NCI-H524 (cell line): Measurements from ENCODE around the gene PICALM.
"Not testable (repeated sequence)": the region's sequence is repeated elsewhere in the genome, so short reads cannot be mapped to it uniquely, and the experiment has no call there.

Experiments
- DNase-seq, 2 experiments: peaks; one replicate each; lab custom pipeline; 2025; lab: John Stamatoyannopoulos, UW

The PICALM gene

GRCh38 chr11:85939099-85940015, 129.5 kb downstream of the PICALM start:
- DNase-seq: no peak

DNA sequence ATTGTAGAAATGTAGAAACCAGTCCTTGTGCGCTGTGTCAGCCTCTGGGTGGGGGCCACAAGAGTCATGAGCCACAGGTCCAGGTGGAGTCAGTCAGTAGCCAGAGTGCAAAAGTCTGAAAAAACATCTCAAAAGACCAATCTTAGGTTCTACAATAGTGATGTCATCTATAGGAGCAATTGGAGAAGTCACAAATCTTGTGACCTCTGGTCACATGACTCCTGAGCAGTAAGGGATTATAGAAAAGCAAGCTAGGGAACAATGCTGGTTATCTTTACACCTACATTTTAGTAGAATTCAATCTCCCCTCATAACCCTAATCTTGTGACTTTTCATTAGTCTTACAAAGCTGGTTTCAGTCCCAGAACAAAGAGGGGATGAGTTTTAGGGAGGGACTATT, 131.0 kb downstream of the PICALM start:
- DNase-seq: no peak

DNA sequence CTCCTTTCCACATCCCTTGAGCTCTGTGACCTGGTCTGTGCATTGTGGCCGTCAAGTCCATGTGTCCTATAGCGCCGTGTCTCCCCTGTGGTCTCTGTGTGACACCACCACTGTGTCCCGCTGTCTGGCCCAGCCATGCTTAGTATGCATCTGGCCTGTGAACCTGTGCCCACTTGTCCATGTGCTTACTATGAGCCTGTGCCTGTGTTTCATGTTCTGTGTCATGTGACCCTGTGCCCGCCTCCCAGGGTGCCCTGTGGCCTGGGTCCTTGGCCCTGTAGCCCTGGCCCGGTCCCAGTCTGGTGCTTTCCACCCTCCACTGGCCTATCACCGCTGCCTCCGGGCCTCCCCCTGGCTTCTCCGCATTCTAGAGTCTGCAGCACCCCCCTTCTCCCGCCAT, 133.1 kb downstream of the PICALM start:
- DNase-seq: no peak

DNA sequence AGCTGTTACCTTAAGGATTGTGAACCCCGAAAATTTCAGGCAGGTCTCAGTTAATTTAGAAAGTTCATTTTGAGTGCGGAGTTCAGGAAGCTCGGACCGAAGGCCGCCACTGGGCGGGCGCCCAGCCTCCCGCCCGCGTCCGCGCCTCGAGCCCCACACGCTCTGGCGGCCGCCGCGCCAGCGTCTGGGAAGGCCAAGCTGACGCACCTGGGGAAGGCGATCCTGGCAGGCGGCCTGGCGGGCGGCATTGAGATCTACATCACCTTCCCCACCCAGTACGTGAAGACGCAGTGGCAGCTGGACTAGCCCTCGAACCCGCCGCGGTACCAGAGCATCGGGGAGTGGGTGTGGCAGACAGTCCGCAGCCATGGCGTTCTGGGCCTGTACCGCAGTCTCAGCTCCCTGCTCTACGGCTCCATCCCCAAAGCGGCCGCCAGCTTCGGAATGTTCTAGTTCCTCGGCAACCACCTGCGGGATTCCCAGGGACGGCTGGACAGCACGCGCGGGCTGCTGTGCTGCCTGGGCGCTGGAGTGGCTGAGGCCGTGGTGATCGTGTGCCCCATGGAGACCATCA, 134.2 kb downstream of the PICALM start:
- no peak for DNase-seq

- no peak for DNase-seq
Measured at GRCh38 chr11:85930879-85931366, 138.0 kb downstream of the PICALM start.

DNA sequence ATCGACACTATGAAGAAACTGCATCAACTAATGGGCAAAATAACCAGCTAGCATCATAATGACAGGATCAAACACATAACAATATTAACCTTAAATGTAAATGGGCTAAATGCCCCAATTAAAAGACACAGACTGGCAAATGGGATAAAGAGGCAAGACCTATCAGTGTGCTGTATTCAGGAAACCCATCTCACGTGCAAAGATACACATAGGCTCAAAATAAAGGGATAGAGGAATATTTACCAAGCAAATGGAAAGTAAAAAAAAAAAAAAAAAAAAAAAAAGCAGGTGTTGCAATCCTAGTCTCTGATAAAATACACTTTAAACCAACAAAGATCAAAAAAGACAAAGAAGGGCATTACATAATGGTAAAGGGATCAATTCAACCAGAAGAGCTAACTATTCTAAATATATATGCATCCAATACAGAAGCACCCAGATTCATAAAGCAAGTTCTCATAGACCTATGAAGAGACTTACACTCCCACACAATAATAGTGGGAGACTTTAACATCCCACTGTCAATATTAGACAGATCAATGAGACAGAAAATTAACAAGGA, 142.2 kb downstream of the PICALM start:
- DNase-seq: not testable (repeated sequence)

GRCh38 chr11:85923455-85923854, 145.4 kb downstream of the PICALM start:
- no peak for DNase-seq

GRCh38 chr11:85922367-85922766, 146.5 kb downstream of the PICALM start:
- DNase-seq: no peak

GRCh38 chr11:85918910-85919794, 149.7 kb downstream of the PICALM start:
- DNase-seq: peak; percentile 35 to 68

DNA sequence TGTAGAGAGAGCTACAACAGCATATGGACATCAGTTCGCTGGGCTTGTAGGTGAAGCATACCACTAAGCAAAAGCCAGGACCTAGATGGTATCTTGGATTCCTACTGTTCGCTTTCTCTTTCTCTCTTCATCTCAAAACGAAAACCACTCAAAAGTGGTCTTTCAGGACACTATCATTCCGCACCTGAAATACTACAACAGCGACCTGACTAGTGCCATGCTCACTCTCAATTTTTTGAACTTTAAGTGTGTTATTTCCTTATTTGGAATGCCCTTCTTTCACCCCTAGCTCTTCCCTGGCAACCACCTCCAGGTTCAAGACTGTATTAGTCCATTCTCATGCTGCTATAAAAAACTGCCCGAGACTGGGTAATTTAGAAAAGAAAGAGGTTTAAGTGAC, 154.5 kb downstream of the PICALM start:
- no peak for DNase-seq

DNA sequence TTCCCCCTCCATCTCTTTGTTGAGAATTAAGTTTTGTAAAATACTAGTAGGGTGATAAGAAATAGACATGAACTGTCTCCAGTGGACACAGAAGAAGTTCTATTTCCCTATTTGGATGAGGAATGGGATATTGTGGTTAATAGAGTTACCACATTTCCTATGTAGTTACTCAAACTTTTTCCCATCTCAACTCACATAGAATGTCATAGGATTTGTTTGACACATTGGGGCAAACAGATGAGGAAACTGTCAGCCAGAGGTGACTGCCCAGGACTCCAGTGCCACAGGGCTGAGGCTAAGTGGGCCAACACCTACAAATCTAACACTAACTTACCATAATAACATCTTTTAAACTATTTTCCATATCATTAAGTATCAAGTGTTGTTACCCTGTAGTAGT, 155.4 kb downstream of the PICALM start:
- DNase-seq: no peak

- DNase-seq: peak in 1 of 2 experiments; percentile 47
Measured at GRCh38 chr11:85912414-85912813, 156.5 kb downstream of the PICALM start.
